Vagina (tissue), 2 donors: ENCODE results near the gene KCNN1.

ENCODE experiments used
- CTCF ChIP-seq, 3 experiments: fragments of 450-650 bp in 2 of 3; fragments of 200-600 bp in 1 of 3; sonication (generic) in 1 of 3; IDR thresholded peaks; one replicate each; pipeline ENCODE4 v1.5.1; 2017 to 2019; ENCODE audit warnings: antibody characterized with exemption in 3 of 3, mild to moderate bottlenecking in 2 of 3, moderate library complexity in 2 of 3
- POLR2A ChIP-seq, 2 donors: fragments of 450-650 bp; IDR thresholded peaks; one replicate each; pipeline ENCODE4 v1.6.1; 2017; ENCODE audit warnings: antibody characterized with exemption in 2 of 2, mild to moderate bottlenecking in 2 of 2, moderate library complexity in 2 of 2
- POLR2AphosphoS5 ChIP-seq, 2 donors: sonication (generic); formaldehyde crosslinking; IDR thresholded peaks; one replicate each; pipeline ENCODE4 v1.9.0; 2017; ENCODE audit warnings: antibody characterized with exemption in 2 of 2, mild to moderate bottlenecking in 2 of 2, low read depth in 1 of 2; ENCODE audit not compliant: insufficient read depth in 1 of 2

GRCh38 chr19:17950310-17951156 lies 16.4 kb upstream of the KCNN1 start:
- TF ChIP-seq CTCF (IDR thresholded peaks at IDR 0.05) (no peak), POLR2AphosphoS5 (IDR thresholded peaks at IDR 0.05; ENCODE audit: insufficient read depth in 1 of 2, low read depth in 1 of 2) (no peak), POLR2A (IDR thresholded peaks at IDR 0.05) (no peak)
